ENCODE measurements around the gene RAPGEFL1.

DNA sequence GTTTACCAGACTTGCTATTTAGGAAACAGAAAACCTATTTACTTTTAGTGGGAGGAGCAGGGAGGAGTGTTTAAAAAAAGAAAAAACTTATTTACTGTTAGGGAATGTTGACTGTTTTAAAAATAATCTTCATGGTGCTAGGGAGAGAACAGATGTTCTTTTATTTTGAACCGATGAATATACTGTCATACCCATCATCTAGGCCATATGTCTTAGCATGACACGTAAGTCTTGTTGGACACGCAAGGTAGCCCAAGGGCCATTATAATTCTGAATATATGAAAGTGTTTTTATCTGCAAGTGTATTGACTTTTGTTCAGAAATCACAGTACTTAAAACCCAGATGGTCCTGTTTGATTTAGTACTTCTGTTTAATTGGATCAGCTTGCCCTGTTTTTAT, 53.4 kb downstream of the RAPGEFL1 start:
- no peak for TF ChIP-seq CEBPB (IDR thresholded peaks at IDR 0.05; ENCODE audit: low read depth, low read length)
- TF ChIP-seq CBX8 (IDR thresholded peaks at IDR 0.05; ENCODE audit: borderline replicate concordance, low read depth, low read length) = no peak
- TF ChIP-seq, protein P1, sequence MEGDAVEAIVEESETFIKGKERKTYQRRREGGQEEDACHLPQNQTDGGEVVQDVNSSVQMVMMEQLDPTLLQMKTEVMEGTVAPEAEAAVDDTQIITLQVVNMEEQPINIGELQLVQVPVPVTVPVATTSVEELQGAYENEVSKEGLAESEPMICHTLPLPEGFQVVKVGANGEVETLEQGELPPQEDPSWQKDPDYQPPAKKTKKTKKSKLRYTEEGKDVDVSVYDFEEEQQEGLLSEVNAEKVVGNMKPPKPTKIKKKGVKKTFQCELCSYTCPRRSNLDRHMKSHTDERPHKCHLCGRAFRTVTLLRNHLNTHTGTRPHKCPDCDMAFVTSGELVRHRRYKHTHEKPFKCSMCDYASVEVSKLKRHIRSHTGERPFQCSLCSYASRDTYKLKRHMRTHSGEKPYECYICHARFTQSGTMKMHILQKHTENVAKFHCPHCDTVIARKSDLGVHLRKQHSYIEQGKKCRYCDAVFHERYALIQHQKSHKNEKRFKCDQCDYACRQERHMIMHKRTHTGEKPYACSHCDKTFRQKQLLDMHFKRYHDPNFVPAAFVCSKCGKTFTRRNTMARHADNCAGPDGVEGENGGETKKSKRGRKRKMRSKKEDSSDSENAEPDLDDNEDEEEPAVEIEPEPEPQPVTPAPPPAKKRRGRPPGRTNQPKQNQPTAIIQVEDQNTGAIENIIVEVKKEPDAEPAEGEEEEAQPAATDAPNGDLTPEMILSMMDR (IDR thresholded peaks at IDR 0.05; ENCODE audit: control extremely low read depth in 1 of 3, insufficient read depth in 1 of 3, low read depth in 1 of 3, low read length in 3 of 3) = no peak
- TF ChIP-seq POLR2A (IDR thresholded peaks at IDR 0.05; ENCODE audit: control extremely low read depth in 1 of 2, low read depth in 2 of 2, low read length in 2 of 2) = no peak
- no peak for TF ChIP-seq EZH2 (IDR thresholded peaks at IDR 0.05; ENCODE audit: low read depth, low read length, severe bottlenecking)
- TF ChIP-seq EGR1 (IDR thresholded peaks at IDR 0.05; ENCODE audit: borderline replicate concordance, low read depth, low read length) = no peak
- TF ChIP-seq POLR2AphosphoS5 (IDR thresholded peaks at IDR 0.05; ENCODE audit: low read depth, low read length) = no peak
- no peak for TF ChIP-seq RAD21 (IDR thresholded peaks at IDR 0.05 in 1 of 2, conservative IDR thresholded peaks at IDR 0.05 in 1 of 2; ENCODE audit: low read depth in 2 of 2, low read length in 2 of 2)
- no peak for TF ChIP-seq CREB1 (IDR thresholded peaks at IDR 0.05)
- TF ChIP-seq JUN (IDR thresholded peaks at IDR 0.05; ENCODE audit: low read depth, low read length) = no peak

Data from H1 (cell line).